Uterus (tissue), 2 donors: ENCODE measurements around the gene NFE2L1.

ENCODE experiments used
- CTCF ChIP-seq, 4 experiments: fragments of 200-600 bp in 2 of 4; fragments of 450-650 bp in 2 of 4; sonication (generic) in 2 of 4; IDR thresholded peaks; one replicate each; pipeline ENCODE4 v1.5.1; 2016 to 2019; ENCODE audit warnings: antibody characterized with exemption in 4 of 4, mild to moderate bottlenecking in 2 of 4, moderate library complexity in 1 of 4
- POLR2A ChIP-seq, 2 donors: fragments of 450-650 bp; IDR thresholded peaks; one replicate each; pipeline ENCODE4 v1.6.1; 2016; ENCODE audit warnings: antibody characterized with exemption in 2 of 2, mild to moderate bottlenecking in 1 of 2, moderate library complexity in 1 of 2

GRCh38 chr17:48044851-48045250 lies 3.3 kb upstream of the NFE2L1 start:
- TF ChIP-seq CTCF (IDR thresholded peaks at IDR 0.05) (no peak), POLR2A (IDR thresholded peaks at IDR 0.05) (no peak)
